ACC112 (cell line): ENCODE data around the gene GAK.

ENCODE experiments used
- H2AFZ ChIP-seq: fragments of 200-600 bp; sonication (generic); one replicate; pipeline ENCODE4 v1.6.0; 2017; ENCODE audit warnings: antibody characterized with exemption, low read length; ENCODE audit not compliant: unreplicated experiment
- H3K27ac ChIP-seq: fragments of 200-600 bp; sonication (generic); 2 replicates; pipeline ENCODE4 v1.5.1; 2014; ENCODE audit warnings: low read depth, mild to moderate bottlenecking, antibody characterized with exemption, low read length, moderate library complexity
- H3K27me3 ChIP-seq: fragments of 200-600 bp; sonication (generic); 2 replicates; pipeline ENCODE4 v1.6.1; 2014; ENCODE audit warnings: mild to moderate bottlenecking, antibody characterized with exemption, low read length, moderate library complexity, mixed read lengths; ENCODE audit not compliant: insufficient read depth
- H3K36me3 ChIP-seq: fragments of 200-600 bp; sonication (generic); 2 replicates; pipeline ENCODE4 v1.6.1; 2016; ENCODE audit warnings: mild to moderate bottlenecking, antibody characterized with exemption, low read length, moderate library complexity, mixed read lengths; ENCODE audit not compliant: insufficient read depth
- H3K4me1 ChIP-seq: fragments of 200-600 bp; sonication (generic); one replicate; pipeline ENCODE4 v1.6.1; 2016; ENCODE audit warnings: low read length, mixed read lengths; ENCODE audit not compliant: insufficient read depth, unreplicated experiment, control insufficient read depth
- H3K4me3 ChIP-seq: fragments of 200-600 bp; sonication (generic); 2 replicates; pipeline ENCODE4 v1.5.1; 2014; ENCODE audit warnings: mild to moderate bottlenecking, low read depth, low read length
- H3K79me2 ChIP-seq: fragments of 200-600 bp; sonication (generic); one replicate; pipeline ENCODE4 v1.6.0; 2016; ENCODE audit warnings: low read length; ENCODE audit not compliant: control insufficient read depth, unreplicated experiment, insufficient read depth

Gene GAK

GRCh38 chr4:866761-867390 lies 65.2 kb downstream of the GAK start:
- Histone ChIP-seq H3K27ac (no peak overlapping the region), H3K4me1 (no peaks in the 10 kb centered on the region), H3K4me3 (no peak overlapping the region), H3K36me3 (peaks cover 29% of the 10 kb centered on the region), H2AFZ (no peak overlapping the region), H3K27me3 (no peaks in the 10 kb centered on the region), H3K79me2 (no peaks in the 10 kb centered on the region)

- Histone ChIP-seq H3K4me3 (no peak overlapping the region), H3K79me2 (no peaks in the 10 kb centered on the region), H3K27me3 (no peaks in the 10 kb centered on the region), H2AFZ (no peak overlapping the region), H3K36me3 (peaks cover 27% of the 10 kb centered on the region), H3K4me1 (no peaks in the 10 kb centered on the region), H3K27ac (no peak overlapping the region)
Observed at GRCh38 chr4:866068-866760, 65.9 kb downstream of the GAK start.

GRCh38 chr4:865572-865971 lies 66.5 kb downstream of the GAK start:
- Histone ChIP-seq H3K4me1 (no peaks in the 10 kb centered on the region), H3K27ac (no peak overlapping the region), H3K36me3 (peaks cover 22% of the 10 kb centered on the region), H3K27me3 (no peaks in the 10 kb centered on the region), H3K4me3 (no peak overlapping the region), H2AFZ (no peak overlapping the region), H3K79me2 (no peaks in the 10 kb centered on the region)

- Histone ChIP-seq H2AFZ (no peak overlapping the region), H3K4me1 (no peaks in the 10 kb centered on the region), H3K4me3 (no peak overlapping the region), H3K36me3 (peaks cover 18% of the 10 kb centered on the region), H3K27ac (no peak overlapping the region), H3K79me2 (no peaks in the 10 kb centered on the region), H3K27me3 (no peaks in the 10 kb centered on the region)
Observed at GRCh38 chr4:865121-865465, 67.0 kb downstream of the GAK start.

- H3K27me3 ChIP-seq = no peaks in the 10 kb centered on the region
- H3K36me3 ChIP-seq = peaks cover 13% of the 10 kb centered on the region
- H3K4me1 ChIP-seq = no peaks in the 10 kb centered on the region
- H3K4me3 ChIP-seq = no peak overlapping the region
- H3K79me2 ChIP-seq = no peaks in the 10 kb centered on the region
- no peak overlapping the region for H3K27ac ChIP-seq
- no peak overlapping the region for H2AFZ ChIP-seq
Observed at GRCh38 chr4:864456-865120, 67.5 kb downstream of the GAK start.

- Histone ChIP-seq H3K79me2 (no peaks in the 10 kb centered on the region), H3K4me1 (no peaks in the 10 kb centered on the region), H3K27me3 (no peaks in the 10 kb centered on the region), H3K36me3 (peaks cover 12% of the 10 kb centered on the region), H3K27ac (no peak overlapping the region), H2AFZ (no peak overlapping the region), H3K4me3 (no peak overlapping the region)
Observed at GRCh38 chr4:860561-860960, 71.6 kb downstream of the GAK start.

GRCh38 chr4:859496-859895 lies 72.6 kb downstream of the GAK start:
- Histone ChIP-seq H3K4me1 (no peaks in the 10 kb centered on the region), H3K27ac (no peak overlapping the region), H3K27me3 (no peaks in the 10 kb centered on the region), H2AFZ (no peak overlapping the region), H3K36me3 (peaks cover 11% of the 10 kb centered on the region), H3K79me2 (no peaks in the 10 kb centered on the region), H3K4me3 (no peak overlapping the region)

GRCh38 chr4:858831-859451 lies 73.2 kb downstream of the GAK start:
- H3K27me3 ChIP-seq = no peaks in the 10 kb centered on the region
- peaks cover 10% of the 10 kb centered on the region for H3K36me3 ChIP-seq
- H3K79me2 ChIP-seq = no peaks in the 10 kb centered on the region
- no peak overlapping the region for H2AFZ ChIP-seq
- no peaks in the 10 kb centered on the region for H3K4me1 ChIP-seq
- H3K4me3 ChIP-seq = no peak overlapping the region
- no peak overlapping the region for H3K27ac ChIP-seq

- peaks cover 5% of the 10 kb centered on the region for H3K36me3 ChIP-seq
- H3K4me3 ChIP-seq = no peak overlapping the region
- H2AFZ ChIP-seq = no peak overlapping the region
Observed at GRCh38 chr4:858041-858481, 74.1 kb downstream of the GAK start.

GRCh38 chr4:857461-857860 lies 74.7 kb downstream of the GAK start:
- no peak overlapping the region for H2AFZ ChIP-seq
- no peaks in the 10 kb centered on the region; the same call in 1 of the 2 replicates for H3K36me3 ChIP-seq
- no peaks in the 10 kb centered on the region for H3K79me2 ChIP-seq
- H3K27me3 ChIP-seq = no peaks in the 10 kb centered on the region
- H3K4me3 ChIP-seq = no peak overlapping the region
- no peaks in the 10 kb centered on the region for H3K4me1 ChIP-seq
- H3K27ac ChIP-seq = no peak overlapping the region

More at GRCh38 chr4:858041-858481, 74.1 kb downstream of the GAK start:
- Histone ChIP-seq H3K79me2 (no peaks in the 10 kb centered on the region), H3K27me3 (no peaks in the 10 kb centered on the region), H3K4me1 (no peaks in the 10 kb centered on the region), H3K27ac (no peak overlapping the region)
